GM23248 (cell line): ENCODE results near the gene LRIF1. TPM values are rescaled to one million over a fixed set of nuclear protein-coding genes. Genes with fewer than 3 reads are reported as not detected.

Experiments
- DNase-seq: peaks from one replicate; pipeline ENCODE4 v3.0.0-alpha.2; 2015
- H2AFZ ChIP-seq: fragments of 200-600 bp; sonication (generic); 2 replicates; pipeline ENCODE4 v1.6.1; 2016; ENCODE audit warnings: antibody characterized with exemption
- H3F3A ChIP-seq: fragments of 200-600 bp; sonication (generic); 2 replicates; pipeline ENCODE4 v1.6.1; 2016; ENCODE audit warnings: mild to moderate bottlenecking, antibody characterized with exemption, mixed run types; ENCODE audit not compliant: insufficient read depth
- H3K27ac ChIP-seq: fragments of 200-600 bp; sonication (generic); 2 replicates; pipeline ENCODE4 v1.5.1; 2016; ENCODE audit warnings: mild to moderate bottlenecking
- H3K27me3 ChIP-seq: fragments of 200-600 bp; sonication (generic); replicated peaks from 2 replicates; pipeline ENCODE4 v1.6.1; 2016; ENCODE audit warnings: mild to moderate bottlenecking; ENCODE audit not compliant: insufficient read depth
- H3K36me3 ChIP-seq: fragments of 200-600 bp; sonication (generic); 2 replicates; pipeline ENCODE4 v1.6.1; 2016; ENCODE audit warnings: low read depth, mild to moderate bottlenecking
- H3K4me1 ChIP-seq: fragments of 200-600 bp; sonication (generic); 2 replicates; pipeline ENCODE4 v1.6.1; 2016; ENCODE audit warnings: mild to moderate bottlenecking; ENCODE audit not compliant: insufficient read depth
- H3K4me2 ChIP-seq: fragments of 200-600 bp; sonication (generic); one replicate; pipeline ENCODE4 v1.6.1; 2016; ENCODE audit warnings: mild to moderate bottlenecking; ENCODE audit not compliant: unreplicated experiment
- H3K4me3 ChIP-seq: fragments of 200-600 bp; sonication (generic); 2 replicates; pipeline ENCODE4 v1.5.1; 2016; ENCODE audit warnings: mild to moderate bottlenecking
- H3K79me2 ChIP-seq: fragments of 200-600 bp; sonication (generic); 2 replicates; pipeline ENCODE4 v1.6.1; 2016; ENCODE audit warnings: mild to moderate bottlenecking; ENCODE audit not compliant: insufficient read depth
- H3K9ac ChIP-seq: fragments of 200-600 bp; sonication (generic); 2 replicates; pipeline ENCODE4 v1.6.1; 2016; ENCODE audit warnings: mild to moderate bottlenecking
- H3K9me2 ChIP-seq: fragments of 200-600 bp; sonication (generic); 2 replicates; pipeline ENCODE4 v1.6.1; 2016; ENCODE audit warnings: mixed run types, mild to moderate bottlenecking, moderate library complexity; ENCODE audit not compliant: insufficient read depth
- H3K9me3 ChIP-seq: fragments of 200-600 bp; sonication (generic); one replicate; pipeline ENCODE4 v1.6.1; 2017; ENCODE audit warnings: low read depth
- H4K20me1 ChIP-seq: fragments of 200-600 bp; sonication (generic); 2 replicates; pipeline ENCODE4 v1.6.0; 2016; ENCODE audit not compliant: insufficient read depth
- EZH2 ChIP-seq: fragments of 200-600 bp; sonication (generic); IDR thresholded peaks from 2 replicates; pipeline ENCODE4 v1.6.1; 2018; ENCODE audit warnings: antibody characterized with exemption, mild to moderate bottlenecking; ENCODE audit not compliant: insufficient read depth, poor library complexity, severe bottlenecking
- EZH2phosphoT487 ChIP-seq: fragments of 200-600 bp; sonication (generic); IDR thresholded peaks from 2 replicates; pipeline ENCODE4 v1.6.1; 2018; ENCODE audit warnings: antibody characterized with exemption, moderate library complexity, mild to moderate bottlenecking, low read depth; ENCODE audit not compliant: insufficient read depth
- WGBS, 2 experiments: methylation state at CpG; one replicate each; pipeline ENCODE4 v1.1.6; 2015 to 2017; ENCODE audit warnings: low lambda C conversion rate in 2 of 2, low coverage in 1 of 2; ENCODE audit errors: missing lambda C conversion rate in 2 of 2; 5-methylcytosine and 5-hydroxymethylcytosine counted together
- in situ Hi-C: fragments of 300-500 bp; cut with MboI; formaldehyde crosslinking; loops from 2 replicates; pipeline ENCODE4 v1.15.0; 2020
- polyA plus RNA-seq: library from polyadenylated mRNA; unstranded; fragments of >200 nt; fragmentation: Nextera tagmentation; extraction: Ambion mirVana; gene quantifications from 2 replicates; pipeline ENCODE4 v1.2.1, GENCODE V29; 2016
- total RNA-seq: library from RNA; depleted of rRNA; stranded (reverse); fragments of >200 nt; shearing (Covaris generic); gene quantifications from 2 replicates; pipeline ENCODE4 v1.2.3, GENCODE V29; 2014

Gene LRIF1
- total and polyA plus RNA-seq, 2 experiments from 2014 or later, result 18.6 to 19.2 TPM

GRCh38 chr1:110975265-110975664 is 11.5 kb upstream of the LRIF1 start:
- no peak for TF ChIP-seq EZH2phosphoT487
- TF ChIP-seq EZH2, result no peak
- no peak overlapping the region for H3K27ac ChIP-seq
- no peak overlapping the region for H3K4me3 ChIP-seq
- no peaks in the 10 kb centered on the region for H3K4me1 ChIP-seq
- no peak for DNase-seq
- no peaks in the 10 kb centered on the region for H3F3A ChIP-seq
- in situ Hi-C loops, result no loop called here
- no peaks in the 10 kb centered on the region for H3K9me3 ChIP-seq
- no peak overlapping the region for H2AFZ ChIP-seq
- H3K79me2 ChIP-seq, result no peaks in the 10 kb centered on the region
- no peaks in the 10 kb centered on the region for H3K9me2 ChIP-seq
- no peak overlapping the region for H3K4me2 ChIP-seq
- 3 to 4% methylated on average over 1 of the region's 1 CpG for WGBS, 2 experiments
- H3K27me3 ChIP-seq, result no peaks in the 10 kb centered on the region
- no peaks in the 10 kb centered on the region for H3K36me3 ChIP-seq
- H4K20me1 ChIP-seq, result no peaks in the 10 kb centered on the region
- H3K9ac ChIP-seq, result no peak overlapping the region

GRCh38 chr1:110967256-110967655 is 3.5 kb upstream of the LRIF1 start:
- Histone ChIP-seq H2AFZ (no peak overlapping the region), H3K4me2 (no peak overlapping the region), H3K4me3 (no peak overlapping the region), H3K9me3 (no peaks in the 10 kb centered on the region), H3K27me3 (no peaks in the 10 kb centered on the region), H4K20me1 (no peaks in the 10 kb centered on the region), H3K9me2 (no peaks in the 10 kb centered on the region), H3K79me2 (peaks cover 8% of the 10 kb centered on the region), H3K27ac (no peak overlapping the region), H3K36me3 (no peaks in the 10 kb centered on the region), H3K4me1 (peaks cover 6% of the 10 kb centered on the region), H3K9ac (no peak overlapping the region), H3F3A (peaks cover 18% of the 10 kb centered on the region)
- WGBS, 2 experiments, result 16 to 20% methylated on average over 1 of the region's 1 CpG
- TF ChIP-seq EZH2 (no peak), EZH2phosphoT487 (no peak)
- in situ Hi-C loops, result no loop called here
- DNase-seq, result peak; percentile 5

- H3K4me1 ChIP-seq, result peaks cover 25% of the 10 kb centered on the region
- H3K9me2 ChIP-seq, result no peaks in the 10 kb centered on the region
- H3K4me3 ChIP-seq, result peak overlapping the region; percentile 91
- in situ Hi-C loops, result no loop called here
- peak overlapping the region; percentile 98 for H2AFZ ChIP-seq
- peaks cover 9% of the 10 kb centered on the region; the same call in 1 of the 2 replicates for H4K20me1 ChIP-seq
- WGBS, 2 experiments, result 48 to 54% methylated on average over 6 of the region's 6 CpGs
- H3K4me2 ChIP-seq, result peak overlapping the region; percentile 68
- no peaks in the 10 kb centered on the region for H3K27me3 ChIP-seq
- H3K9ac ChIP-seq, result peak overlapping the region; percentile 67
- peaks cover 18% of the 10 kb centered on the region for H3F3A ChIP-seq
- peaks cover 35% of the 10 kb centered on the region for H3K79me2 ChIP-seq
- 0 out of 2 replicates have a peak, but pooled peaks cover 5% of the 10 kb centered on the region for H3K36me3 ChIP-seq
- peak overlapping the region; percentile 100 for H3K27ac ChIP-seq
- TF ChIP-seq EZH2 (no peak), EZH2phosphoT487 (no peak)
- no peak for DNase-seq
- H3K9me3 ChIP-seq, result no peaks in the 10 kb centered on the region
Observed at GRCh38 chr1:110964455-110964903, 757 bp upstream of the LRIF1 start.

GRCh38 chr1:110962892-110963690 is 631 bp downstream of the LRIF1 start:
- Histone ChIP-seq H3K4me3 (peak overlapping the region; percentile 91), H3F3A (peaks cover 18% of the 10 kb centered on the region), H3K4me2 (peak overlapping the region; percentile 97), H3K4me1 (peaks cover 25% of the 10 kb centered on the region), H3K36me3 (0 out of 2 replicates have a peak, but pooled peaks cover 5% of the 10 kb centered on the region), H3K27ac (peak overlapping the region; percentile 100), H3K79me2 (peaks cover 49% of the 10 kb centered on the region), H3K27me3 (no peaks in the 10 kb centered on the region), H4K20me1 (peaks cover 9% of the 10 kb centered on the region; the same call in 1 of the 2 replicates), H2AFZ (peak overlapping the region; percentile 91), H3K9ac (peak overlapping the region; percentile 97), H3K9me2 (no peaks in the 10 kb centered on the region), H3K9me3 (no peaks in the 10 kb centered on the region)
- DNase-seq, result peak; percentile 97
- TF ChIP-seq EZH2 (no peak), EZH2phosphoT487 (no peak)
- WGBS, 2 experiments, result 4% methylated on average over 38 of the region's 38 CpGs
- in situ Hi-C loops, result no loop called here
